Upper lobe of right lung (tissue), 1 donor: ENCODE results near the gene CHPF. TPM values are rescaled to one million over a fixed set of nuclear protein-coding genes. Genes with fewer than 3 reads are reported as not detected.

Experiments
- ATAC-seq: fragments of 200-7000 bp; cut with Tn5 transposase; one replicate; pipeline ENCODE4 v1.9.1; 2020; ENCODE audit warnings: mild to moderate bottlenecking, moderate library complexity
- DNase-seq: peaks from one replicate; pipeline ENCODE4 v3.0.0-alpha.2; 2020
- H3K27ac ChIP-seq: fragments of 200-600 bp; one replicate; pipeline ENCODE4 v1.8.0; 2022
- H3K27me3 ChIP-seq: fragments of 200-600 bp; one replicate; pipeline ENCODE4 v1.8.0; 2022; ENCODE audit warnings: mild to moderate bottlenecking
- H3K36me3 ChIP-seq: fragments of 200-600 bp; one replicate; pipeline ENCODE4 v1.8.0; 2022
- H3K4me1 ChIP-seq: fragments of 200-600 bp; one replicate; pipeline ENCODE4 v1.8.0; 2022
- H3K4me3 ChIP-seq: fragments of 200-600 bp; one replicate; pipeline ENCODE4 v1.8.0; 2022; ENCODE audit warnings: mild to moderate bottlenecking
- H3K9me3 ChIP-seq: fragments of 200-600 bp; one replicate; pipeline ENCODE4 v1.8.0; 2022
- intact Hi-C: fragments of 100-400 bp; cut with DNase I; formaldehyde crosslinking; loops from one replicate; pipeline ENCODE4 v1.11.0; 2022
- total RNA-seq: library from RNA; stranded (reverse); fragmentation: NEBNext Ultra II Directional; extraction: Animal tissue kit (Norgen Biotek cat#: 25700); gene quantifications from one replicate; pipeline ENCODE4 v1.2.1, GENCODE V29; 2021
- TF ChIP-seq, protein P1 (sequence below): fragments of 200-600 bp; IDR thresholded peaks from one replicate; pipeline ENCODE4 v1.8.0; 2022; ENCODE audit warnings: antibody characterized with exemption
- donor health status: DM: no; HTN: yes; CAD: no; lungs with severe emphysema.

The CHPF gene
- total RNA-seq, 1 donor from 2014 or later = 45.3 TPM

DNA sequence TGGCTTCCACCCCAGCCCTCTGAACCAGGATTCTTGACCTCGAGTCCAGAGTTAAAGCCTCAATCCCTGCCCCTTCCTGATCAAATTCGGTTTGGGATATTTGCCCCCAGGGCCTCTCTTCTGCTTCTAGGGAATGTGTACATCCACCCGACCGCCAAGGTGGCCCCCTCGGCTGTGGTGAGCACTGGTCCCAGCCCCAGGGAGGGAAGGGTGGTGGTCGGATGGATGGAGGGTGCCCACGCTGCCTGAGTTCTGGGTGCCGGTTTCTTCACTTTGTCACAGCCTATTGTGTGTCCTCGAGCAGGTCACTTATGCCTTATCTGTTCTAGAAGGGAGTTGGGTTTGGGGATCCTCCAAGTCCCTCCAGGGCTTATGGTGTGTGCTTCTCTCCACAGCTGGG is 38.0 kb downstream of the CHPF start:
- ATAC-seq (no peak), DNase-seq (no peak)
- Histone ChIP-seq H3K9me3 (no peaks in the 10 kb centered on the region), H3K36me3 (peaks cover 34% of the 10 kb centered on the region), H3K27ac (no peak overlapping the region), H3K27me3 (peaks cover 2% of the 10 kb centered on the region), H3K4me3 (no peak overlapping the region), H3K4me1 (peaks cover 3% of the 10 kb centered on the region)
- intact Hi-C loops = no loop called here
- TF ChIP-seq, protein P1, sequence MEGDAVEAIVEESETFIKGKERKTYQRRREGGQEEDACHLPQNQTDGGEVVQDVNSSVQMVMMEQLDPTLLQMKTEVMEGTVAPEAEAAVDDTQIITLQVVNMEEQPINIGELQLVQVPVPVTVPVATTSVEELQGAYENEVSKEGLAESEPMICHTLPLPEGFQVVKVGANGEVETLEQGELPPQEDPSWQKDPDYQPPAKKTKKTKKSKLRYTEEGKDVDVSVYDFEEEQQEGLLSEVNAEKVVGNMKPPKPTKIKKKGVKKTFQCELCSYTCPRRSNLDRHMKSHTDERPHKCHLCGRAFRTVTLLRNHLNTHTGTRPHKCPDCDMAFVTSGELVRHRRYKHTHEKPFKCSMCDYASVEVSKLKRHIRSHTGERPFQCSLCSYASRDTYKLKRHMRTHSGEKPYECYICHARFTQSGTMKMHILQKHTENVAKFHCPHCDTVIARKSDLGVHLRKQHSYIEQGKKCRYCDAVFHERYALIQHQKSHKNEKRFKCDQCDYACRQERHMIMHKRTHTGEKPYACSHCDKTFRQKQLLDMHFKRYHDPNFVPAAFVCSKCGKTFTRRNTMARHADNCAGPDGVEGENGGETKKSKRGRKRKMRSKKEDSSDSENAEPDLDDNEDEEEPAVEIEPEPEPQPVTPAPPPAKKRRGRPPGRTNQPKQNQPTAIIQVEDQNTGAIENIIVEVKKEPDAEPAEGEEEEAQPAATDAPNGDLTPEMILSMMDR = no peak

DNA sequence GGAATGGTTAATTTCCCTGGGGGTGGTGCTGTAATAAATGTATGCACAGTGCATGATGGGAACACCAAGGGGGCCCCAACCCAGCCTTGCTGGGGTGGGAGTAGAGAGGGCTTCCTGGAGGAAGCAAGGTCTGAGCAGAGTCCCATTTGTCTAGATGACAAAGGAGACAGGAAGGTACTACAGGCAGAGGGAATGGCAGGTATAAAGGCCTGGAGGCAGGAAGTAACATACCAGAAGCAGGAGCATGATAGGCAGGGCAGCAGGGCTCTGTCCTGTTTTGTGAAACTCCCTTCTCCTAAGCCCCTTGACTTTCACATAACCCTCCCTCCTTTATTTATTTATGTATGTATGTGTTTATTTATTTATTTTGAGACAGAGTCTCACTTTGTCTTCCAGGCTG is 41.0 kb downstream of the CHPF start:
- Histone ChIP-seq H3K4me3 (no peak overlapping the region), H3K27me3 (no peaks in the 10 kb centered on the region), H3K4me1 (peaks cover 12% of the 10 kb centered on the region), H3K36me3 (peaks cover 34% of the 10 kb centered on the region), H3K9me3 (no peaks in the 10 kb centered on the region), H3K27ac (no peak overlapping the region)
- DNase-seq (no peak), ATAC-seq (no peak)
- intact Hi-C loops = no loop called here
- TF ChIP-seq, protein P1 = no peak

DNA sequence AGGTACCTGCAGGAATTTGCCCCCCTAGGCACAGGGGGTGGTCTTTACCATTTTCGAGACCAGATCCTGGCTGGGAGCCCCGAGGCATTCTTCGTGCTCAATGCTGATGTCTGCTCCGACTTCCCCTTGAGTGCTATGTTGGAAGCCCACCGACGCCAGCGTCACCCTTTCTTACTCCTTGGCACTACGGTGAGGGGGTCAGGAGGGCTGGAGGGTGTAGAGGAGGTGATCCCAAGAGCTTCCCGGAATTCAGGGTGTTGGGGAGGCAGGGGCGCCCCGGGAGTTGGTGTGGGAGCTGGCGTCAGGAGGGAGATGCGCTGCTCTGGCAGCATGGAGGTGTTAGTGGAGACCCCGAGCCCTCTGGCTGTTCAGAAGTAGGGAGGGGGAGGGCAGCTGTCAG is 41.8 kb downstream of the CHPF start:
- Histone ChIP-seq H3K4me3 (no peak overlapping the region), H3K9me3 (no peaks in the 10 kb centered on the region), H3K4me1 (peaks cover 19% of the 10 kb centered on the region), H3K36me3 (peaks cover 29% of the 10 kb centered on the region), H3K27ac (no peak overlapping the region), H3K27me3 (peaks cover 5% of the 10 kb centered on the region)
- TF ChIP-seq, protein P1 = no peak
- DNase-seq (no peak), ATAC-seq (no peak)
- intact Hi-C loops = no loop called here

DNA sequence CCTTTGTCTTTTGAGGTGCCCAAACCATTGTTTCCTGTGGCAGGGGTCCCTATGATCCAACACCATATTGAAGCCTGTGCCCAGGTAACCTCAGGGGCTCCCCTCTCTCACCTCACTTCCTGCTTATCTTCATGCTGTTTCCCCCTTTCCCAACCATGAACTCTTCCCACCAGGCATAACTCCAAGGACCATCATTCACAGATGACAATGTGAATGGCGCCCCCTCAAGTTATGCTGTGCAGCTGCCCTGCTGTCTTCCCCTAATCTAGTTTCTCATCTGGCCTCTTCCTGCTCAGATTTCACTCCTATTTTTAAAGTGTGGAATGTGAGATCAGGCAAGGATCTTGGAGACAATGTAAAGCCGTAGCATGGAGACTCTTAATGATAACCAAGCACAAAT is 43.5 kb downstream of the CHPF start:
- ATAC-seq (no peak), DNase-seq (no peak)
- intact Hi-C loops = no loop called here
- Histone ChIP-seq H3K9me3 (no peaks in the 10 kb centered on the region), H3K27me3 (peaks cover 22% of the 10 kb centered on the region), H3K4me1 (peaks cover 21% of the 10 kb centered on the region), H3K4me3 (no peak overlapping the region), H3K36me3 (peaks cover 15% of the 10 kb centered on the region), H3K27ac (no peak overlapping the region)
- TF ChIP-seq, protein P1 = no peak

DNA sequence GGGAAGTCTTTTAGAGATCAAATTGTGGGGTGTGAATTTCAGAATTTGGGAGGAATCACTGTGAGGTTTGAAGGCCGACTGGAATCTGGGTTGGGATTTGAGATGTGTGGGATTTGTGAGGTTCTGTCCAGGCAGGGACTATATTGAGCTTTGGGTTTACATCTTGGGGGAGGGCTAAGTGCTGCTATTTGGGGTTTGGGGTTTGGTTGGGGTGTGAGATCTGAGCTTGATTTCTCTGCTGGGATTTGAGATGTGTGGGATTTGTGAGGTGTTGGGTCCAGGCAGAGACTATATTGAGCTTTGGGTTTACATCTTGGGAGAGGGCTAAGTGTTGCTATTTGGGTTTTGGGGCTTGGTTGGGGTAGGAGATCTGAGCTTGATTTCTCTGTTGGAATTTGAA is 44.1 kb downstream of the CHPF start:
- TF ChIP-seq, protein P1 = no peak
- H3K9me3 ChIP-seq = no peaks in the 10 kb centered on the region
- H3K36me3 ChIP-seq = peaks cover 15% of the 10 kb centered on the region
- no peak overlapping the region for H3K27ac ChIP-seq
- ATAC-seq = no peak
- DNase-seq = no peak
- peaks cover 21% of the 10 kb centered on the region for H3K4me1 ChIP-seq
- H3K4me3 ChIP-seq = peak overlapping the region; percentile 90
- peaks cover 27% of the 10 kb centered on the region for H3K27me3 ChIP-seq
- intact Hi-C loops = no loop called here

DNA sequence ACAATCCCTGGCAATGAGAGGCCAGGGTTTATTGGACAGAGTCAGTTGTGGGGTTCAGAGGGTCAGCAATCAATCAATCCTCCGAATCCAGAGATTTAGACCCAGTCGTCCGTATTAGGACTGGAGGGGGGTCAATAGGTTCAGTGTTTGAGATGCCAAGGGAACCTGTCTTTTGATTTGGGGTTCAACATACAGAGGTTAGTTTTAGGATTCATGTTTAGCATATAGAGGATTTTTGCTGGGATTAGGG is 44.6 kb downstream of the CHPF start:
- peak overlapping the region; percentile 89 for H3K27ac ChIP-seq
- peaks cover 21% of the 10 kb centered on the region for H3K4me1 ChIP-seq
- no peak for DNase-seq
- TF ChIP-seq, protein P1 = no peak
- ATAC-seq = no peak
- peaks cover 9% of the 10 kb centered on the region for H3K36me3 ChIP-seq
- H3K9me3 ChIP-seq = no peaks in the 10 kb centered on the region
- H3K4me3 ChIP-seq = peak overlapping the region; percentile 90
- peaks cover 33% of the 10 kb centered on the region for H3K27me3 ChIP-seq
- intact Hi-C loops = no loop called here
